A673 (cell line): ENCODE data around the gene MICAL2.

Source experiments
- EZH2 ChIP-seq: fragments of 200-600 bp; sonication (generic); IDR thresholded peaks from 2 replicates; pipeline ENCODE4 v1.6.1; 2017; ENCODE audit warnings: borderline replicate concordance, low read depth, mild to moderate bottlenecking, mixed read lengths, antibody characterized with exemption, low read length; ENCODE audit not compliant: poor library complexity, severe bottlenecking
- TF ChIP-seq, protein P1 (sequence below): fragments of 300-800, 200-600 bp; sonication (generic); conservative IDR thresholded peaks from 2 replicates; pipeline ENCODE4 v1.5.1; 2017; ENCODE audit warnings: low read depth, mild to moderate bottlenecking, antibody characterized with exemption, low read length, moderate library complexity, mixed read lengths

GRCh38 chr11:12246989-12247388, 136.6 kb downstream of the MICAL2 start:
- TF ChIP-seq, protein P1, sequence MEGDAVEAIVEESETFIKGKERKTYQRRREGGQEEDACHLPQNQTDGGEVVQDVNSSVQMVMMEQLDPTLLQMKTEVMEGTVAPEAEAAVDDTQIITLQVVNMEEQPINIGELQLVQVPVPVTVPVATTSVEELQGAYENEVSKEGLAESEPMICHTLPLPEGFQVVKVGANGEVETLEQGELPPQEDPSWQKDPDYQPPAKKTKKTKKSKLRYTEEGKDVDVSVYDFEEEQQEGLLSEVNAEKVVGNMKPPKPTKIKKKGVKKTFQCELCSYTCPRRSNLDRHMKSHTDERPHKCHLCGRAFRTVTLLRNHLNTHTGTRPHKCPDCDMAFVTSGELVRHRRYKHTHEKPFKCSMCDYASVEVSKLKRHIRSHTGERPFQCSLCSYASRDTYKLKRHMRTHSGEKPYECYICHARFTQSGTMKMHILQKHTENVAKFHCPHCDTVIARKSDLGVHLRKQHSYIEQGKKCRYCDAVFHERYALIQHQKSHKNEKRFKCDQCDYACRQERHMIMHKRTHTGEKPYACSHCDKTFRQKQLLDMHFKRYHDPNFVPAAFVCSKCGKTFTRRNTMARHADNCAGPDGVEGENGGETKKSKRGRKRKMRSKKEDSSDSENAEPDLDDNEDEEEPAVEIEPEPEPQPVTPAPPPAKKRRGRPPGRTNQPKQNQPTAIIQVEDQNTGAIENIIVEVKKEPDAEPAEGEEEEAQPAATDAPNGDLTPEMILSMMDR = no peak
- no peak for TF ChIP-seq EZH2
